ENCODE measurements around the gene MEFV.

Gene MEFV

GRCh38 chr16:3266873-3267537, 10.6 kb upstream of the MEFV start:
- DNase-seq: no peak

GRCh38 chr16:3264137-3265036, 8.0 kb upstream of the MEFV start:
- DNase-seq: peak; percentile 96

- DNase-seq: no peak
Measured at GRCh38 chr16:3262517-3262916, 6.1 kb upstream of the MEFV start.

DNA sequence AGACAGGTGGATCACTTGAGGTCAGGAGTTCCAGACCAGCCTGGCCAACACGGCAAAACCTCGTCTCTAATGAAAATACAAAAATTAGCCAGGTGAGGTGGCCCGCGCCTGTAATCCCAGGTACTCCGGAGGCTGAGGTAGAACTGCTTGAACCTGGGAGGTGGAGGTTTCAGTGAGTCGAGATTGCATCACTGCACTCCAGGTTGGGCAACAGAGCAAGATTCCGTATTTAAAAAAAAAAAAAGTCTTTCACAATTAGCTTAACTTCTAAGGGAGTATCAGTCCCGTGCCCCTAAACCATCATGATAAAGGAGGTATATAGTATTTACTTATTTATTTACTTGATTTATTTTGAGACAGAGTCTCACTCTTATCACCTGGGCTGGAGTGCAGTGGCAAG, 3.4 kb upstream of the MEFV start:
- no peak for DNase-seq

DNA sequence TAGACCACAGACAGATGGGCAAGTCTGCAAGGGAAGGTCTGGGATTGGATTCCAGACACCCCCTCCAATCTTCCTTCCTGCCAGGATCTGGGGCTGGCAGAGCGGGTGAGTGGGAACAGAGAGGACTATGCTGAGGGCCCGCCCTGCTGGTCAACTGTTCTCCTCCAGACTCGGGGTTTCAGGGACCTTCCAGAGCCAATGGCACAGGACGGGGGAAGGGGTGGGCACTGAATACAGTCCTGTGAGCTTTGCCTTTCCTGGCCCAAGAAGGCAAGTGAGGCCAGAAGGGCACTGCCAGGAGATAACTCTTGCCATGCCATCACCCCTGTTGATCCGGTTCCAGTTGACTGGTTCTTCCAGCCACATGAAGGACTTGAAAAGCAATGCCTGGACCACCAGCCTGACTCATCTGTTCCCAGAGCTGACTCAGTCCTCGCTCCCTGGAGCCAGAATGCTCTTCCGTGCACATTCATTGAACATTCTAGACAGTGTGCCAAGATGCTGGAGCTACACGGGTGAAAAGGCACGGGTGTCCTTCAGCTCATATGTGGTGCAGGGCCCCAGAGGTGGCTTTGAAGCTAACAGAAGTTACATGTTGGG, 533 bp upstream of the MEFV start:
- no peak for DNase-seq

- DNase-seq: no peak
Measured at GRCh38 chr16:3254309-3254708, 2.1 kb downstream of the MEFV start.

- DNase-seq: no peak
Measured at GRCh38 chr16:3252967-3253366, 3.5 kb downstream of the MEFV start.

DNA sequence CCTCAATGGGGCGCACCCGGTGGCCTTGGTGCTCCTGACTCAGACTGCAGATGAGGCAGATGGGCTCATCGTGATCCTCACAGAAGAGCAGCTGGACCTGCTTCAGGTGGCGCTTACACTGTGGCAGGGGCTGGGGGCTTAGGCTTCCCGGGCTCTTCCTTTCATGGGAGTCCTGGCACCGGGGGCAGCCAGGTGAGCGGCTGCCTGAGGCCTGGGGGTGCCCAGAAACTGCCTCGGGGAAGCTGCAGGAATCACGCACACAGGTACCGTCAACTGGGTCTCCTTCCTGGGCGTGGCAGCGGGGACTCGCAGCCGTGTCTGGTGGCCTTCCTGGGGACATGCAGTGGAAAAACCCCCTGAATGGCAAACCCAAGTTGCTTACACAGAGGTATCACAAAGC, 7.0 kb downstream of the MEFV start:
- DNase-seq: no peak

DNA sequence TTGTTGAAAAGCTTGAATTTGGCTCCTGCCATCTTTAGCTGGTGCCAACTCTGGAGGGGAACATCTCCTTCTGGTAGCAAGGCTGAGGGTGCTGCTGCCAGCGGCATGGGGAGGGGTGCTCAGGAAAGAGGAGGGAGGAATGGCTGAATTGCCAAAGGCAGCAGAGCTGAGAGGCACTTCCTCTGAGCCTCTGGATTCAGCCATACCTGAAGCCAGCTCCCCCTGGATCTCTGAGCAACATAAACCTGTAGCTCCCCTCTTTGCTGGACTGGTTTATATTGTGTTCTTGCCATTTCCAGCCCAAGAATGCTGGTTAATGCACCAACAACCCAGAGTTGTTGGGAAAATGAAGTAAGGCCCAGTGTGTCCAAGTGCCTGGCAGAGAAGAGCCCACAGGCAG, 7.4 kb downstream of the MEFV start:
- DNase-seq: no peak

DNA sequence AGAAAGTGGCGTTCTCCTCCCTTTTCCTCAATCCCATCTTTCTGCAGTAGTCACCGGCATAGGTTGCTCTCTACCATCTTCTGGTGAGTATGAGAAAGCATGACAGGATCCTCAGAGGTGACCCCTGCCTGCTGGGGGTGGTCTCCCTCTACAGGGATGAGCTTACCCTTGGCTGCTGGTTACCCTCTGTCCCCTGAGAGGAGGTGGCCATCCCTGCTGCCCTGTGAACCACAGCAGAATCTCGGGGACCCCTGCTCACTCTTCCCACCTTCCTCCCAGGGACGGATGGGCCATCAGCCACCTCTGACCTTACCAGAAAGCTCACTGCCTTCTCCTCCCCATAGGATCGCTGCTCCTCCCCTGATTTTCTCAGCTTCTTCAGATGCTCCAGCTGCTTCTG, 7.8 kb downstream of the MEFV start:
- no peak for DNase-seq

GRCh38 chr16:3246876-3247275, 9.6 kb downstream of the MEFV start:
- no peak for DNase-seq

DNA sequence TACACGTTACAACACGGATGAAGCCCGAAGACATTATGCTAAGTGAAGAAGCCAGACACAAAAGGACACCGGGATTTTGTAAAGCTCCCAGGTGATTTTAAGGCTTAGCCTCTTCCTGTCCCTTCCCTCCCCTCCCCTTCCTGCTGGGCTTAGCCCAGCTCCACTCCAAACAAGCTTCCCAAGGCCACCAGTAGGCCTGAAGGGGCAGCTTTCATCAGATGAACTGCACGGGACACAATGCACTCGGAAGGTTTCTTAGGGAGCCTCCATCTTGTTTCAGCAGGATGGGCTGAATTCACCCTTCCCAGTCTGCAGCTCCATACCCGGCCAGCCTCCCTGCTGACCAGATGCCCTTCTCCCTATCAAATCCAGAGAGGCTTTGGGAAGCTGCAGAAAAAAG, 10.4 kb downstream of the MEFV start:
- DNase-seq: no peak

GRCh38 chr16:3243882-3244281, 12.6 kb downstream of the MEFV start:
- no peak for DNase-seq

GRCh38 chr16:3242709-3243108, 13.7 kb downstream of the MEFV start:
- no peak for DNase-seq

DNA sequence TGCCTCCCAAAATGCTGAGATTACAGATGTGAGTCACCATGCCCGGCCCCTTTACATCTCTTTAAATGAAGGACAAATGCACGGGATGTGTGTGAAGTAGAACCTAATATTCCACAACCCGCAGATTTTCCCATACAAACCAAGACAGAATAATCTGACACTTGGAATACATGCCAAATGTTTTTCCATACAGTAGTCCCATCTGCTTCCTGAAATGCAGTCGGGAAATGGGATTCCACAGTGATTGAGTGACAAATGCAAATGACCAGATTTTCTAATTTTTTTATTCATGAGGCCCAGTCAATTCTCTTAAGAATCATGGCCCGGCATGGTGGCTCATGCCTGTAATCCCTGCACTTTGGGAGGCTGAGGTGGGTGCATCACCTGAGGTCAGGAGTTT, 14.7 kb downstream of the MEFV start:
- no peak for DNase-seq

DNA sequence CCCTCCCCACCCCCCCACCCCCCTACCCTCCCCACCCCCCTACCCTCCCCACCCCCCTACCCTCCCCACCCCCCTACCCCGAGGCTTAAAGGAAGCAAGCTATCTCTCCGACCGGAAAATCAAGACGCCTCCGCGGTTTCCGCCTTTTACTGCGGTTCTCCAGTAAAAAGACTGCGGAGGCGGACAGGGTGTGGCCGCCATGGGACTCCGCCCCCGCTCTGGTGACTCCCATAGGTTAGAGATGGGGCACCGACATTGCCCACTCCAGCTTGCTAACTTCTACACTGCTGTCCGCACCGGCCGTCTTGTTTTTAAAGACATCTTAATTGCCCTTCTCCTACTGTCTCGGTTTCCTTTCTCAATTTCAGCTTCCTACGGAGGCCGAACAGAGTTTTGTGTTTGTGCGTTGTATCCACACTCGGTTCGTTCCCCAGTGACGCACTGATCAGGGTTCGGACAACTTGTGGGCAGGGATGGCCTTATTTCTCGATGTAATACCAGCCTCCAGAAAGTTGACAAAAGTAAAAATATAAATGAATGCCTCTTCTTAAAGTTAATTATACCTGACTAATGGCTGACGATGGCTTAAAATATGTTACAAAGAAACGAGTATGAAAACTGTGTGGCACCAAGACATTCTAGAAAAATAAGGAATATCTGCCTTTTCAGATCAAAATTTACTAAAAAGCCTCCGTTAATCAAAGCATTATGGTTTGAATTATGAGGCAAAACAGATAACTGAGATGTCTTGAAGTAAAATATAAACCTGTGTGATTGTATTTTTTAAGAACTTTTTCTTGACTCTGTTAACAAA, 20.4 kb downstream of the MEFV start:
- no peak for DNase-seq

DNA sequence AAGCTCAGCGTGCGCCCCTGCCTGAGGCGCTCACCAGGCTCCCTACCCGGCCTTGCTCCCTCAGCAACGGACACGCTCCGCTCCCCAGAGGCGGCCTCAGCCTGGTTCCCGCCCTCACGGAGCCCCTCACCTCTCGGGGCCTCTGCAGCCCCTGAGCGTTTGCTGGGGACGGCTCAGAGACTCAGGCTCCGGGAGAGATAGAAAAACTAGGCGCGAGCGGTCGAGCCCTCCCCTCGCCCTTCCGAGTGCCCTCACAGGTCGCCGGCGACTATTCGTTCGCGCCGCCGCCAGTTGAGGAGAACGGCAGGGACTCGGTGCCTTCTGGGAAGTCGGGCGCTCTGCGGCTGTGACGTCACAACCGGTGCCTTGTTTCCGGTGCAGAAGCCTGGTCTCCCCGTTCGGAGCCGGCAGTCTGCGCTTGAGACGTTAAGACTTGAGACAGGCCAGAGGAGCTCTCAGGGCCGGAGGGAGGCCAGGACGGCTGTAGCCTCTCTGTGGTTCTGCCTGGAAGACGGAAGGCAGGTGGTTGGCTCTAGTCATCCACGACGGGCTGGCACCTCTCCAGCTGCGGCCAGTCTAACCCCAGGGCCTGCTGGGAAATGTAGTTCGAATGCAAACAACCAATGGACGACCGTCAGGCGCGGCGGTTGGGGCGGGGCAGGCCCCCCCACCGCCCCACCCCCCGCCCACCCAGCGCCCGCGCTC, 21.4 kb downstream of the MEFV start, which contains the start of gene ZNF200:
Gene ZNF200, minus strand, starts transcription at position 302 of the 705 bp plus-strand sequence. CDS start 1,403 bp downstream, outside the sequence.
- DNase-seq: peak; percentile 87

GRCh38 chr16:3234543-3234856, 21.9 kb downstream of the MEFV start:
- no peak for DNase-seq

DNA sequence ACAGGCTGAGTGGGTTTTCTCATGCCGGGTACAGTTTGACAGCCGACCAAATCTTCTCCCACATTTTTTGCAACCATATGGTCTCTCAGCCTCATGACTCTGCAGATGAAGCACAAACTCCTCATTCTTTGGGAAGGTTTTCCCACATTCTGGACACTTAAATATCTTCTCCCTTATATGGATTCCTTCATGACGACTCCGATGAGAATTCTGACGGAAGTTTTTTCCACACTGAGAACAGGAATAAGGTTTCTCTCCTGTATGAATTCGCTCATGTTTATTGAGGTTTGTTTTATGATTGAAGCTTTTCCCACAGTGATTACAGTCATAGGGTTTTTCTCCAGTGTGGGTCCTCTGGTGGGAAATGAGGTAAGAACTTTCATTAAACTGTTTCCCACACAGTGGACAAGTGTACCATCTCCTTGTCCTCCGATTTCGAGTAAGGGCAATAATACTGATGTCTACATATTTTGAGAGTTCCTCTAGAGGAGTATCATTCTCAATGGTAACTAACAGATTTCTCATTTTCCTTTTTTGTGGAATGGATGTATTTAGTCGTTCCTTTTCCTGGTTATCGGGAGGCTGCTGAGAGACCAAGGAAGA, 32.4 kb downstream of the MEFV start:
- no peak for DNase-seq

DNA sequence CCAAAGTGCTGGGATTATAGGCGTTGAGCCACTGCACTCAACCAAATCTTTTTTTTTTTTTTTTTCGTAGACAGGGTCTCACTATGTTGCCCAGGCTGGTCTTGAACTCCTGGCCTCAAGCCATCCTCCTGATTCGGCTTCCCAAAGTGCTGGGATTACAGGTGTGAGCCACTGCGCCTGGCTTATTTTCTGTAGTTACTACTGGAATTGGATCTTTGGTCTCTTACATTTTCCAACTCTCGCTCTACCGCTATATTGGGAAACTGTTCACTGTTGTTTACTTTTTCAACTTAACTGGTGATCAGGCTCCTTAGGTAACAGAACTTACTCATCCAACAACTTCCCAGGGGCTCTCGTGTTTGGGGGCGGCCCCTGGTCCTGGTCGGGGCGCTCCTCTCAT, 35.6 kb downstream of the MEFV start:
- no peak for DNase-seq

GRCh38 chr16:3216263-3216640, 40.2 kb downstream of the MEFV start:
- no peak for DNase-seq

DNA sequence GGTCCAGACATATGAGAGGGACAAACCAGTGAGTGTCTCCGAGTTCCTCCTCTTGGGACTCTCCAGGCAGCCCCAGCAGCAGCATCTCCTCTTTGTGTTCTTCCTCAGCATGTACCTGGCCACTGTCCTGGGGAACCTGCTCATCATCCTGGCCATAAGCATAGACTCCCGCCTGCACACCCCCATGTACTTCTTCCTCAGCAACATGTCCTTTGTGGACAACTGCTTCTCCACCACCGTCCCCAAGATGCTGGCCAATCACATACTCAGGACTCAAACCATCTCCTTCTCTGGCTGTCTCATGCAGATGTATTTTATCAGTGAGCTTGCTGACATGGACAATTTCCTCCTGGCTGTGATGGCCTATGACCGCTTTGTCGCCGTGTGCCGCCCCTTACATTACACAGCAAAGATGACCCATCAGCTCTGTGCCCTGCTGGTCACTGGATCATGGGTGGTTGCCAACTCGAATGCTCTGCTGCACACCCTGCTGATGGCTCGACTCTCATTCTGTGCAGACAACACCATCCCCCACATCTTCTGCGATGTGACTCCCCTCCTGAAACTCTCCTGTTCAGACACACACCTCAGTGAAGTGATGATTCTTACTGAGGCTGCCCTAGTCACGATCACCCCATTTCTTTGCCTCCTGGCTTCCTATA, 40.7 kb downstream of the MEFV start:
- DNase-seq: no peak
